Measurements from ENCODE around the gene SNAPC1. TPM values are rescaled to one million over a fixed set of nuclear protein-coding genes. Genes with fewer than 3 reads are reported as not detected.

Gene SNAPC1
- total RNA-seq, 2 donors from 2014 or later, result 8.6 to 10.4 TPM

DNA sequence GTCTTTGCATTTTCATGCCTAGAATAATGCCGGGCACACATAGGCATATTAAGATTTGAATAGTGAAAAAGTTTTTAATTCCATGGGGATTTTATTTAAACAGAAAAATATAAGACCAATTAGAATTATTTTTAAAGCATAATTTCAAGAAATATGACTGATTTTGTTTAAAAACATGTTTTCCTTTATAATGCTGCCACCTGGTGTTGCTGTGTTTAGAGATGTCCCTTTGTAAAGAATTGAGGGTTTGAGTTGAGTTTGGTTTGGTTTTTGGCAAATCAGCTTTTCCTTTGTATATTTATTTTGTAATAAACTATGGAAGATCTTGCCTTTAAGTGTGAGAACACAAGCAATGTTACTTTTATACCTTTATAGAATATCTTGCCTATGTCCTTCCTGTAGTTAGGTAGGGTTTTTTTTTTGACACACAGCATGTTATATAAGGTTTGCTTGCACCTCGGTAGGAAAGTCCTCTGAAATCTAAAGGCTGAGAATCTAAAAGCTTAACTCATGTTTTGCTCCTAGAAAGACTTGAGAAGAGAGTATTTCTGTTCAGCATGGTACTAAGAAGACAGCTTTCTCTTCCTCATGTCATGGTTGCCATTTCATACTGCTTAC lies 31.4 kb upstream of the SNAPC1 start:
- H3K36me3 ChIP-seq, result peaks cover 16% of the 10 kb centered on the region

DNA sequence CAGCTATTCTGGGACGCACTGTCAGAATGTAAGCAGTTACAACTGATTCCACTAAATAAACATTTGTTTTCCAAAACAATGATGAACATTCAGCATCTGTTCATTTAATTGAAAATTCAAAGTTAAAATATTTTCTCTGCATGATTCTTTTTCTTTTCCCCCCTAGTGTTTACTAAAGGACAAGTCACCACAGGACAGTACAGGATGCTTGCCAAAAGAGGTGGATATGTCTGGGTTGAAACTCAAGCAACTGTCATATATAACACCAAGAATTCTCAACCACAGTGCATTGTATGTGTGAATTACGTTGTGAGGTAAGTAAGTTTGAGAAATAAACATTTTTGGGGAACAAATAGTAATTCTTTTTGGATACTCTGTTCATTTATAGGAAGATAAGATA lies 28.2 kb upstream of the SNAPC1 start:
- TF ChIP-seq, protein P1, sequence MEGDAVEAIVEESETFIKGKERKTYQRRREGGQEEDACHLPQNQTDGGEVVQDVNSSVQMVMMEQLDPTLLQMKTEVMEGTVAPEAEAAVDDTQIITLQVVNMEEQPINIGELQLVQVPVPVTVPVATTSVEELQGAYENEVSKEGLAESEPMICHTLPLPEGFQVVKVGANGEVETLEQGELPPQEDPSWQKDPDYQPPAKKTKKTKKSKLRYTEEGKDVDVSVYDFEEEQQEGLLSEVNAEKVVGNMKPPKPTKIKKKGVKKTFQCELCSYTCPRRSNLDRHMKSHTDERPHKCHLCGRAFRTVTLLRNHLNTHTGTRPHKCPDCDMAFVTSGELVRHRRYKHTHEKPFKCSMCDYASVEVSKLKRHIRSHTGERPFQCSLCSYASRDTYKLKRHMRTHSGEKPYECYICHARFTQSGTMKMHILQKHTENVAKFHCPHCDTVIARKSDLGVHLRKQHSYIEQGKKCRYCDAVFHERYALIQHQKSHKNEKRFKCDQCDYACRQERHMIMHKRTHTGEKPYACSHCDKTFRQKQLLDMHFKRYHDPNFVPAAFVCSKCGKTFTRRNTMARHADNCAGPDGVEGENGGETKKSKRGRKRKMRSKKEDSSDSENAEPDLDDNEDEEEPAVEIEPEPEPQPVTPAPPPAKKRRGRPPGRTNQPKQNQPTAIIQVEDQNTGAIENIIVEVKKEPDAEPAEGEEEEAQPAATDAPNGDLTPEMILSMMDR (IDR thresholded peaks at IDR 0.05), result no peak
- Histone ChIP-seq H3K4me1 (ENCODE audit: control insufficient read depth in 1 of 2, low read depth in 2 of 2) (no peaks in the 10 kb centered on the region), H3K9me3 (no peaks in the 10 kb centered on the region), H3K4me3 (no peak overlapping the region), H3K27ac (no peak overlapping the region), H3K27me3 (replicated peaks; ENCODE audit: insufficient read depth) (no peaks in the 10 kb centered on the region), H3K36me3 (peaks cover 20% of the 10 kb centered on the region)
- DNase-seq (ENCODE audit: low spot score) (no peak), ATAC-seq (ENCODE audit: insufficient number of reproducible peaks, low FRiP score, low read depth) (no peak)

More for the DNA sequence above, 31.4 kb upstream of the SNAPC1 start:
- H3K27ac ChIP-seq, result no peak overlapping the region
- no peak for DNase-seq (ENCODE audit: low spot score)
- TF ChIP-seq, protein P1 (IDR thresholded peaks at IDR 0.05), result peak; percentile 46
- H3K4me1 ChIP-seq (ENCODE audit: control insufficient read depth in 1 of 2, low read depth in 2 of 2), result no peaks in the 10 kb centered on the region
- ATAC-seq (ENCODE audit: insufficient number of reproducible peaks, low FRiP score, low read depth), result no peak
- no peaks in the 10 kb centered on the region for H3K27me3 ChIP-seq (replicated peaks; ENCODE audit: insufficient read depth)
- H3K9me3 ChIP-seq, result no peaks in the 10 kb centered on the region
- no peak overlapping the region for H3K4me3 ChIP-seq

DNA sequence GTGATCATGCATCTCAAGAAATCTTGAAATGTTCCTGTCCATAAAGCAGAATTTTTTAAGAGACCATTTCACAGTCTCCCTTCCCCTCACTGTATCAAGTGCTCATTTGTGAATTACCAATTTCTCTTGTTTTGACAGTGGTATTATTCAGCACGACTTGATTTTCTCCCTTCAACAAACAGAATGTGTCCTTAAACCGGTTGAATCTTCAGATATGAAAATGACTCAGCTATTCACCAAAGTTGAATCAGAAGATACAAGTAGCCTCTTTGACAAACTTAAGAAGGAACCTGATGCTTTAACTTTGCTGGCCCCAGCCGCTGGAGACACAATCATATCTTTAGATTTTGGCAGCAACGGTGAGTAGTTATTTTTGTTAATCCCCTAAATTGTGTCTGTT lies 25.5 kb upstream of the SNAPC1 start:
- Histone ChIP-seq H3K4me3 (no peak overlapping the region), H3K27ac (no peak overlapping the region), H3K27me3 (replicated peaks; ENCODE audit: insufficient read depth) (no peaks in the 10 kb centered on the region), H3K4me1 (ENCODE audit: control insufficient read depth in 1 of 2, low read depth in 2 of 2) (no peaks in the 10 kb centered on the region), H3K36me3 (peaks cover 25% of the 10 kb centered on the region), H3K9me3 (no peaks in the 10 kb centered on the region)
- DNase-seq (ENCODE audit: low spot score) (no peak), ATAC-seq (ENCODE audit: insufficient number of reproducible peaks, low FRiP score, low read depth) (no peak)
- TF ChIP-seq, protein P1 (IDR thresholded peaks at IDR 0.05), result no peak

DNA sequence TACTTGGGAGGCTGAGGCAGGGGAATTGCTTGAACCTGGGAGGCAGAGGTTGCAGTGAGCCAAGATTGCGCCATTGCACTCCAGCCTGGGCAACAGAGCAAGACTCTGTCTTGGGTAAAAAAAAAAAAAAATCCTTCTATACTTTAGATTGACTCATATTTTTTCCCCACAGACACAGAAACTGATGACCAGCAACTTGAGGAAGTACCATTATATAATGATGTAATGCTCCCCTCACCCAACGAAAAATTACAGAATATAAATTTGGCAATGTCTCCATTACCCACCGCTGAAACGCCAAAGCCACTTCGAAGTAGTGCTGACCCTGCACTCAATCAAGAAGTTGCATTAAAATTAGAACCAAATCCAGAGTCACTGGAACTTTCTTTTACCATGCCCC lies 24.3 kb upstream of the SNAPC1 start:
- Histone ChIP-seq H3K36me3 (peaks cover 26% of the 10 kb centered on the region), H3K27me3 (replicated peaks; ENCODE audit: insufficient read depth) (no peaks in the 10 kb centered on the region), H3K9me3 (no peaks in the 10 kb centered on the region), H3K4me1 (ENCODE audit: control insufficient read depth in 1 of 2, low read depth in 2 of 2) (no peaks in the 10 kb centered on the region), H3K4me3 (no peak overlapping the region), H3K27ac (no peak overlapping the region)
- TF ChIP-seq, protein P1 (IDR thresholded peaks at IDR 0.05), result no peak
- DNase-seq (ENCODE audit: low spot score) (no peak), ATAC-seq (ENCODE audit: insufficient number of reproducible peaks, low FRiP score, low read depth) (no peak)

DNA sequence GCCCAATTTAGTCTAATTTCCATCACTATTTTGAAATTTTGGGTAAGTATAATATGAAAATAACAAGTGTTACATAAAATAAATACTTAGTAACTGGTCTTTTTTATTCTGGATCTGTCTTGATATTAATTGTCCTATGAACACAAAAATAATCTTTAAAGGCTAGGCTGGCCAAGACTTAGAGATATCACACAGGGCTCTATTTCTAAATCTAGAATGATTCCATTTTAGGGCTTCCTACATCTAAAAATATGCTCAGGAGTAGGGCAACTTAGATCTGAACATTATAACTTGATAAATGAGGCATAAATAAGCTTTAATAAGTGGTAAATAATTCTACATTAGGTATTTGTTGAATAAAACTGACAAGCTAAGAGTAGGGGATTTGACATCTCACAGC lies 23.1 kb upstream of the SNAPC1 start:
- peaks cover 28% of the 10 kb centered on the region for H3K36me3 ChIP-seq
- H3K9me3 ChIP-seq, result no peaks in the 10 kb centered on the region
- no peak for DNase-seq (ENCODE audit: low spot score)
- H3K27ac ChIP-seq, result no peak overlapping the region
- no peaks in the 10 kb centered on the region for H3K27me3 ChIP-seq (replicated peaks; ENCODE audit: insufficient read depth)
- no peaks in the 10 kb centered on the region for H3K4me1 ChIP-seq (ENCODE audit: control insufficient read depth in 1 of 2, low read depth in 2 of 2)
- H3K4me3 ChIP-seq, result no peak overlapping the region
- TF ChIP-seq, protein P1 (IDR thresholded peaks at IDR 0.05), result no peak
- no peak for ATAC-seq (ENCODE audit: insufficient number of reproducible peaks, low FRiP score, low read depth)

Data from thoracic aorta (tissue), 2 donors.